ENCODE results near the gene HMGN4.

DNA sequence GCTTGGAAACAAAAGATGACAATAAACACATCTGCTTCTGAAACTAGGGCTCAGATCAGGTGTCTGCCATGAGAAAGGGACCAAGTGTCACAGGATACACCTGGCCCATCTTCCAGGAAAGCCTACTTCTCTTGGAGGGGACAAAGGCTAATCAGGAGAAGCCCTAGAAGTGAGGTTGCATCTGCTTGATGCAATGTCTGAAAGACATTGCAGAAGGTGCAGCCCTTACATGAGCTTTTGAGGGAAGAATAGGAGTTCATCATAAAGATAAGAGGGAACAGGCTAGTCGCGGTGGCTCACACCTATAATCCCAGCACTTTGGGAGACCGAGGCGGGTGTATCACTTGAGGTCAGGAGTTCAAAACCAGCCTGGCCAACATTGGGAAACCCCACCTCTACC, 40.6 kb upstream of the HMGN4 start:
- TF ChIP-seq, protein P1, sequence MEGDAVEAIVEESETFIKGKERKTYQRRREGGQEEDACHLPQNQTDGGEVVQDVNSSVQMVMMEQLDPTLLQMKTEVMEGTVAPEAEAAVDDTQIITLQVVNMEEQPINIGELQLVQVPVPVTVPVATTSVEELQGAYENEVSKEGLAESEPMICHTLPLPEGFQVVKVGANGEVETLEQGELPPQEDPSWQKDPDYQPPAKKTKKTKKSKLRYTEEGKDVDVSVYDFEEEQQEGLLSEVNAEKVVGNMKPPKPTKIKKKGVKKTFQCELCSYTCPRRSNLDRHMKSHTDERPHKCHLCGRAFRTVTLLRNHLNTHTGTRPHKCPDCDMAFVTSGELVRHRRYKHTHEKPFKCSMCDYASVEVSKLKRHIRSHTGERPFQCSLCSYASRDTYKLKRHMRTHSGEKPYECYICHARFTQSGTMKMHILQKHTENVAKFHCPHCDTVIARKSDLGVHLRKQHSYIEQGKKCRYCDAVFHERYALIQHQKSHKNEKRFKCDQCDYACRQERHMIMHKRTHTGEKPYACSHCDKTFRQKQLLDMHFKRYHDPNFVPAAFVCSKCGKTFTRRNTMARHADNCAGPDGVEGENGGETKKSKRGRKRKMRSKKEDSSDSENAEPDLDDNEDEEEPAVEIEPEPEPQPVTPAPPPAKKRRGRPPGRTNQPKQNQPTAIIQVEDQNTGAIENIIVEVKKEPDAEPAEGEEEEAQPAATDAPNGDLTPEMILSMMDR (IDR thresholded peaks at IDR 0.05) = no peak
- no peak for TF ChIP-seq POLR2A (IDR thresholded peaks at IDR 0.05)
